ENCODE data around the gene ZFR2. TPM values are rescaled to one million over a fixed set of nuclear protein-coding genes. Genes with fewer than 3 reads are reported as not detected.

The ZFR2 gene
- total RNA-seq, 1 experiment from 2014 or later = not detected

DNA sequence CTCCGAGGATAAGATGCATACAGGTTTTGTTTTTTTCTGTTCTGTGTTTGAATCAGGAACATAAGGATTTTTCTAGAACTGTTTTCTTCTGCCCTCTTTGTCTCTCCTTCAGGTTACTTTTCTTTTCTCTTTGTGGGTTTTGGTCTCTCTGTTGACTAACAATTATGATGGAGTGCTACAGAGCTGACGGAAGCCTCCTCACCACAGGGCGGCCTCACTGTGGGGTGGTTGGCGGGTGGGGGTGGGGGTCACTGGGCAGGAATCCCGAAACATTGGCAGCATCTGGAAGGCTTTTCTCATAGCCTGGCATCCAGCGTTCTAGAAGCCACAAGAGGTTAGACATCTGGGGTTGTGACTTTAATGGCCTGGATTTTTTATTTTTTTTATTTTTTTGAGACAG is 70.7 kb downstream of the ZFR2 start:
- Histone ChIP-seq H3K36me3 (ENCODE audit: low read depth, low read length) (no peaks in the 10 kb centered on the region), H3F3A (ENCODE audit: low read length, unreplicated experiment) (no peaks in the 10 kb centered on the region), H3K79me2 (ENCODE audit: low read length) (no peaks in the 10 kb centered on the region), H3K4me1 (ENCODE audit: insufficient read depth, low read length) (no peaks in the 10 kb centered on the region), H2AFZ (ENCODE audit: low read length) (no peak overlapping the region), H3K9ac (ENCODE audit: low read length) (no peak overlapping the region), H3K4me2 (ENCODE audit: low read length) (no peak overlapping the region), H3K4me3 (ENCODE audit: low read length) (no peak overlapping the region), H4K20me1 (ENCODE audit: low read length) (no peaks in the 10 kb centered on the region), H3K9me2 (replicated peaks; ENCODE audit: low read length) (no peaks in the 10 kb centered on the region), H3K27me3 (ENCODE audit: low read length) (no peaks in the 10 kb centered on the region), H3K27ac (ENCODE audit: low read length) (no peak overlapping the region), H3K9me3 (ENCODE audit: low read length) (no peaks in the 10 kb centered on the region)
- intact Hi-C loops (cut with micrococcal nuclease) = no loop called here
- ATAC-seq (no peak), DNase-seq (no peak)
- ChIA-PET POLR2A (ENCODE audit: unreplicated experiment) (no interaction called here), CTCF (no interaction called here)
- TF ChIP-seq EZH2phosphoT487 (IDR thresholded peaks at IDR 0.05; ENCODE audit: borderline replicate concordance, low read length) (no peak), EZH2 (IDR thresholded peaks at IDR 0.05; ENCODE audit: low read length, unreplicated experiment) (no peak)
- TF ChIP-seq, protein P1, sequence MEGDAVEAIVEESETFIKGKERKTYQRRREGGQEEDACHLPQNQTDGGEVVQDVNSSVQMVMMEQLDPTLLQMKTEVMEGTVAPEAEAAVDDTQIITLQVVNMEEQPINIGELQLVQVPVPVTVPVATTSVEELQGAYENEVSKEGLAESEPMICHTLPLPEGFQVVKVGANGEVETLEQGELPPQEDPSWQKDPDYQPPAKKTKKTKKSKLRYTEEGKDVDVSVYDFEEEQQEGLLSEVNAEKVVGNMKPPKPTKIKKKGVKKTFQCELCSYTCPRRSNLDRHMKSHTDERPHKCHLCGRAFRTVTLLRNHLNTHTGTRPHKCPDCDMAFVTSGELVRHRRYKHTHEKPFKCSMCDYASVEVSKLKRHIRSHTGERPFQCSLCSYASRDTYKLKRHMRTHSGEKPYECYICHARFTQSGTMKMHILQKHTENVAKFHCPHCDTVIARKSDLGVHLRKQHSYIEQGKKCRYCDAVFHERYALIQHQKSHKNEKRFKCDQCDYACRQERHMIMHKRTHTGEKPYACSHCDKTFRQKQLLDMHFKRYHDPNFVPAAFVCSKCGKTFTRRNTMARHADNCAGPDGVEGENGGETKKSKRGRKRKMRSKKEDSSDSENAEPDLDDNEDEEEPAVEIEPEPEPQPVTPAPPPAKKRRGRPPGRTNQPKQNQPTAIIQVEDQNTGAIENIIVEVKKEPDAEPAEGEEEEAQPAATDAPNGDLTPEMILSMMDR (conservative IDR thresholded peaks at IDR 0.05; ENCODE audit: low read depth, low read length) = no peak
- no TSS peak for BruUV-seq (replicated peaks)

DNA sequence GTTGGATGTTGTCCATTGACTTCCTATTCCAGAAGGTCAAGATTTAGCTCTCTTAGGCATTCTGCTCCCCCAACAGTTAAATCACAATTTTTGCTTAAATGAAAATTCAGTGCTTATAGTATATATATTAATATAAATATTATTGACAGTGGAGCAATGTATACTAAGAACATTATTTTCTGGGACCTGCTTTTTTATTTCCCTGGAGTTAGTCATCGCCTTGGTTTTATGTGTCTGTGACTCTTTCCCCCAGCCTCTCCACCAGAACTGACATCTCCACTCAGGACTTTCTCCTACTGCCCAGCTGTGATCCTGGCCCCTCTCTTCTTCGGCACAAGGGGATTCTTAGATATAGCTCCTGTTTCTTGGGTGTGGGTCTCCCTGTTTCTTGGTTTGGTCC is 72.5 kb downstream of the ZFR2 start:
- Histone ChIP-seq H3K4me3 (ENCODE audit: low read length) (no peak overlapping the region), H3K4me1 (ENCODE audit: insufficient read depth, low read length) (no peaks in the 10 kb centered on the region), H3K9me3 (ENCODE audit: low read length) (no peaks in the 10 kb centered on the region), H3K27me3 (ENCODE audit: low read length) (no peaks in the 10 kb centered on the region), H3F3A (ENCODE audit: low read length, unreplicated experiment) (no peaks in the 10 kb centered on the region), H3K9me2 (replicated peaks; ENCODE audit: low read length) (no peaks in the 10 kb centered on the region), H3K9ac (ENCODE audit: low read length) (no peak overlapping the region), H3K4me2 (ENCODE audit: low read length) (no peak overlapping the region), H3K36me3 (ENCODE audit: low read depth, low read length) (no peaks in the 10 kb centered on the region), H4K20me1 (ENCODE audit: low read length) (no peaks in the 10 kb centered on the region), H2AFZ (ENCODE audit: low read length) (no peak overlapping the region), H3K27ac (ENCODE audit: low read length) (no peak overlapping the region), H3K79me2 (ENCODE audit: low read length) (no peaks in the 10 kb centered on the region)
- ChIA-PET CTCF (no interaction called here), POLR2A (ENCODE audit: unreplicated experiment) (no interaction called here)
- DNase-seq (no peak), ATAC-seq (no peak)
- no TSS peak for BruUV-seq (replicated peaks)
- TF ChIP-seq, protein P1 (conservative IDR thresholded peaks at IDR 0.05; ENCODE audit: low read depth, low read length) = no peak
- no peak for TF ChIP-seq EZH2 (IDR thresholded peaks at IDR 0.05; ENCODE audit: low read length, unreplicated experiment)
- intact Hi-C loops (cut with micrococcal nuclease) = no loop called here

DNA sequence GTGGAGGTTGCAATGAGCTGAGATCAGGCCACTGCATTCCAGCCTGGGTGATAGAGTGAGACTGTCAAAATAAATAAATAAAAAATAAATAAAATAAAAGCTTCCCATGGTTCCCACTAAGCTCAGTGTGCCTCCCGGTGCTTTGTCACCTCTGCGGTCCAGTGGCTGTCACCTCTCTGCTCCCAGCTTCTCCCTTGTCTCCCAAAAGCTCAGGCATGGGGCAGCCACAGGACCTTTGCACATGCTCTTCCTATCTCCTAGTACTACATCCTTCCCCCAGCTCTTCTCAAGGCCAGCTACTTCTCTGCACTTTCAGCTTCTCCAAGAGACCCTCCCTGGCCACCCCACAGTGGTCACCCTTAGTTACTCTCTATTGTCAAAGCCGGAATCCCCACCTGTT is 75.0 kb downstream of the ZFR2 start:
- POLR2A ChIA-PET (ENCODE audit: unreplicated experiment) = interaction anchor here (0.5 kb wide), 1 partner anchor 38 kb away, joined by 3 read pairs; no protein-coding TSS in a partner anchor
- no peaks in the 10 kb centered on the region for H3K27me3 ChIP-seq (ENCODE audit: low read length)
- CTCF ChIA-PET = no interaction called here
- H3K9ac ChIP-seq (ENCODE audit: low read length) = no peak overlapping the region
- intact Hi-C loops (cut with micrococcal nuclease) = no loop called here
- H3K79me2 ChIP-seq (ENCODE audit: low read length) = no peaks in the 10 kb centered on the region
- H3K9me3 ChIP-seq (ENCODE audit: low read length) = no peaks in the 10 kb centered on the region
- H3K27ac ChIP-seq (ENCODE audit: low read length) = no peak overlapping the region
- no peak for ATAC-seq
- no peaks in the 10 kb centered on the region for H3K36me3 ChIP-seq (ENCODE audit: low read depth, low read length)
- H2AFZ ChIP-seq (ENCODE audit: low read length) = no peak overlapping the region
- no peak overlapping the region for H3K4me2 ChIP-seq (ENCODE audit: low read length)
- H4K20me1 ChIP-seq (ENCODE audit: low read length) = no peaks in the 10 kb centered on the region
- no peaks in the 10 kb centered on the region for H3K9me2 ChIP-seq (replicated peaks; ENCODE audit: low read length)
- no peaks in the 10 kb centered on the region for H3K4me1 ChIP-seq (ENCODE audit: insufficient read depth, low read length)
- no peaks in the 10 kb centered on the region for H3F3A ChIP-seq (ENCODE audit: low read length, unreplicated experiment)
- H3K4me3 ChIP-seq (ENCODE audit: low read length) = no peak overlapping the region
- TF ChIP-seq EZH2 (IDR thresholded peaks at IDR 0.05; ENCODE audit: low read length, unreplicated experiment) = no peak
- TF ChIP-seq EZH2phosphoT487 (IDR thresholded peaks at IDR 0.05; ENCODE audit: borderline replicate concordance, low read length) = no peak
- TF ChIP-seq, protein P1 (conservative IDR thresholded peaks at IDR 0.05; ENCODE audit: low read depth, low read length) = no peak
- no peak for DNase-seq
- no TSS peak for BruUV-seq (replicated peaks)
